A549 treated with GW870086 at 1 μM for 4 hours (cell line): Measurements from ENCODE around the gene EFCAB10. TPM values are rescaled to one million over a fixed set of nuclear protein-coding genes. Genes with fewer than 3 reads are reported as not detected.

Source experiments
- total RNA-seq: library from RNA; stranded (reverse); fragments of 200-300 nt; extraction: Qiagen RNA extraction; gene quantifications from 5 replicates; pipeline ENCODE4 v1.2.3, GENCODE V29; 2022; ENCODE audit warnings: low read depth

Gene EFCAB10
- total RNA-seq = 2.2 to 3.1 TPM (median 3.0 TPM) in 5 replicates

GRCh38 chr7:105581066-105581811 is at the start of gene EFCAB10:
TSS of gene EFCAB10 (minus strand) at chr7:105581493. CDS start at chr7:105581463, 30 bp downstream.

GRCh38 chr7:105531792-105532671 is 49.3 kb downstream of the EFCAB10 start, which contains the start of gene RINT1:
TSS of gene RINT1 (plus strand) at chr7:105532201. CDS start at chr7:105532316, 115 bp downstream.

GRCh38 chr7:105521717-105522463 is 59.4 kb downstream of the EFCAB10 start, which contains the start of gene PUS7:
TSS of gene PUS7 (minus strand) at chr7:105522271. CDS start at chr7:105508512, 13,759 bp downstream.

Other genes starting within 250 kb of the EFCAB10 start
- gene SRPK2, start 192.6 kb downstream of the EFCAB10 start, total RNA-seq = 27.9 to 37.6 TPM (median 35.0 TPM) in 5 replicates
- gene PUS7, start 59.2 kb downstream of the EFCAB10 start, total RNA-seq = 24.1 to 29.5 TPM (median 26.8 TPM) in 5 replicates
- 13.6 to 18.8 TPM (median 16.3 TPM) in 5 replicates for gene RINT1, start 49.3 kb downstream of the EFCAB10 start, total RNA-seq